HG02938 (cell line): Measurements from ENCODE around the gene ASL.
A peak's percentile ranks its signal among the peaks of the same experiment; 100 is the strongest.
"Not testable (repeated sequence)": the region's sequence is repeated elsewhere in the genome, so short reads cannot be mapped to it uniquely, and the experiment has no call there.

ENCODE experiments used
- ATAC-seq: cut with Tn5 transposase; IDR thresholded peaks from one replicate; pipeline ENCODE4 v1.9.1; 2021; ENCODE audit warnings: mild to moderate bottlenecking, moderate library complexity; ENCODE audit not compliant: unreplicated experiment

The ASL gene

DNA sequence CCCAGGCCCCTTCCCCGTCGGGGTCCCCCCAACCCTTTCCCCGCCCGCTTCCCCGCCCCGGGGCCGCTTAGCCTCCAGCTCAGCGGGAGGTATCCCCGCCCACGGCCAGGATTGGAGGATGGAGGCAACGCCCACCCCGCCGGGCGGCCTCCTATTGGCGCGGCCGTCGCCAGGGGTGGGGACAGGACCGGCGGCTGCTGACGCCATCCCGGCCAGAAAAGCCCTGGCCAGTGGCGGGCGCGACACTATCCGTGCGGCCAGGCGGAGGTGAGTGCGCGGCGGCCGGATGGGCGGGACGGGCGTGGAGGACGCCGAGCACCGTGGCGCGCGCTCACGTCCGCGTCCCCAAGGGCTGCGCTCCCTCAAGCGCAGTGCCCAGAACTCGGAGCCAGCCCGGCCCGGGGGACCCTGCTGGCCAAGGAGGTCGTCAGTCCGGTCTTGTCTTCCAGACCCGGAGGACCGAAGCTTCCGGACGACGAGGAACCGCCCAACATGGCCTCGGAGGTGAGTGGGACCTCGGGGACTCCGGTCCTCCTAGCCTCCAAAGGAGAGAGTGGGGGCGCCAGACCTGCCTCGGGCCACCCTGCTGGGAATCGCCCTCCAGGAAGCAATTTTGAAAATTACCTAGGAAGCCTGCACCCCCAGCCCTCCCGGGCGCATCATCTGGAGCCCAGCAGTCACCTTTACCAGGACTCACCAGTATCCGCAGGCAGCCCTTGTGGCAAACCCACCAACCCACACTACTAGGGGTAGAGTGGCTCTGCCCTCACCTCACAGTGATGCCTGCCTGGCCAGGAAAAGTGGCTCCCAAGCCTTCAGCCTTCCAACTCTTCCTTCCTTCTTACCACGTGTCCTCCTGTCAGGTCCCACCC lies at the start of gene ASL:
TSS of gene ASL (plus strand) at position 230 of the 872 bp plus-strand sequence. CDS start at position 493, 263 bp downstream.
- peak; percentile 94 for ATAC-seq

GRCh38 chr7:66028342-66028741 lies 47.3 kb upstream of the ASL start:
- ATAC-seq, result not testable (repeated sequence)

- no peak for ATAC-seq
These were observed 41.9 kb upstream of the ASL start for GRCh38 chr7:66033471-66034385.

DNA sequence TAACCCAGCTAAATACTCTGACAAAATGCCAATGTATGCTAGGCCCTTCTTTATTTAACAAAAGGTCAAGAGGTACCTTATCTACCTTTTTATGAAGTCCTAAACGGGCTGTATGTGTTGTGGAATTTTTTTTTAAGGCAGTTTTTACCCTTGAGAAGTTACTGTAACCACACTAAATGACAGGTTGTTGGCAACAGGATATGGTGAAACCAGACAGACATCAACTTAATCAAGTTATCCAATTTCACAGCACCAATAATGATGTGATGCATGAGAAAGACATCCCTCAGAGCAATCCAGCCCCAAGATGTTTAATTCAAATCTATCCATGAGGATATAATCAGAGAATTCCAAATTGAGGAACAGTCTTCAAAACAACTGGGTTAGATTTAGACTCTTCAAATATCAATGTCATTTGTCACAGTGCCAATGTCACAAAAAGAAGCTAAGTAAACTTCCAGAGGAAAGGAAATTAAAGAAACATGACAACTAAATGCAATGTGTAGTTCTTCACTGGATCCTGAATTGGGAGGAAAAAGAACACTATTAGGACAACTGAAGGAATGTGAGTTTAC lies 41.1 kb upstream of the ASL start:
- ATAC-seq, result not testable (repeated sequence)

DNA sequence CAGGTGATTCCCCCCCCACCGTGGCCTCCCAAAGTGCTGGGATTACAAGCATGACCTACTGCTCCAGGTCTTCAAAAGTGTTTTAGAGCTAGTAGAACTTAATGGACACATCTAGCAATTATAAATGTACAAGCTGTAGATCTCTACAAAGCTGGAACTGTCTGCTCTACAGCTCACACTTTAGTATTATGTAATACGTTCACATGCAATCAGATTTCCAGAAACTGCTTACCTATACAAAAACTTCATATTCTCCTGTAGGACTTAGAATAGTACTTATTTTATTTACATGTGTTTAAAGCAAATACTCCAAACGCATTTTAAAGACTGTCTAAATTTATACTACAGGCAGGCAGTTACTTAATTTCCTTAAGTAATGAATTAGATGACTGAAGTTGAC lies 39.2 kb upstream of the ASL start:
- ATAC-seq, result no peak

GRCh38 chr7:66036788-66037187 lies 38.8 kb upstream of the ASL start:
- no peak for ATAC-seq

DNA sequence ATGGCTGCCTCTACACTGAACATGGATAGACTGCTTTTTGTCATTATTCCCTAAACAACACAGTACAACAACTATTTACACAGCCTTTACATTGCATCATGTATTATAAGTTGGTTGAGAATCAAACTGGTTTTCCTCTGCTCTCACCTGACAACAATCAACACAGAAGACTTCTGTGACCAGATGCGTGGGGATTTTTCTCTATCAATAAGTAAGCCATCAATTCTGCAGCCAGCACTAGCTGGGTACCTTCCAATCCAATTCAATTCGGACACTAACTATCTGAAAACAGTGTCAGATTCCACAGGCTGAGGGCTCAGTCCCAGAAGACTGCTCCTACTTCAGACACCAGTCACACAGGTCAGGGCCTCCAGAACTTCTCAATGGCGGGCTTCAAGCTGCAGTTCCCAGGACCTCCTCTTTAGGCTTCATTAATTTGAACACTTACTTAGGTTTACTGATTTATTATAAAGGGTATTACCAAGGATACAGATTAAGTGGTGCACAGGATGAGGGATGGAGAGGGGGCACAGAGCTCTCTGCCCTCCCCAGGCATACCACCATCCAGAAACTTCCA lies 36.4 kb upstream of the ASL start:
- ATAC-seq, result no peak

DNA sequence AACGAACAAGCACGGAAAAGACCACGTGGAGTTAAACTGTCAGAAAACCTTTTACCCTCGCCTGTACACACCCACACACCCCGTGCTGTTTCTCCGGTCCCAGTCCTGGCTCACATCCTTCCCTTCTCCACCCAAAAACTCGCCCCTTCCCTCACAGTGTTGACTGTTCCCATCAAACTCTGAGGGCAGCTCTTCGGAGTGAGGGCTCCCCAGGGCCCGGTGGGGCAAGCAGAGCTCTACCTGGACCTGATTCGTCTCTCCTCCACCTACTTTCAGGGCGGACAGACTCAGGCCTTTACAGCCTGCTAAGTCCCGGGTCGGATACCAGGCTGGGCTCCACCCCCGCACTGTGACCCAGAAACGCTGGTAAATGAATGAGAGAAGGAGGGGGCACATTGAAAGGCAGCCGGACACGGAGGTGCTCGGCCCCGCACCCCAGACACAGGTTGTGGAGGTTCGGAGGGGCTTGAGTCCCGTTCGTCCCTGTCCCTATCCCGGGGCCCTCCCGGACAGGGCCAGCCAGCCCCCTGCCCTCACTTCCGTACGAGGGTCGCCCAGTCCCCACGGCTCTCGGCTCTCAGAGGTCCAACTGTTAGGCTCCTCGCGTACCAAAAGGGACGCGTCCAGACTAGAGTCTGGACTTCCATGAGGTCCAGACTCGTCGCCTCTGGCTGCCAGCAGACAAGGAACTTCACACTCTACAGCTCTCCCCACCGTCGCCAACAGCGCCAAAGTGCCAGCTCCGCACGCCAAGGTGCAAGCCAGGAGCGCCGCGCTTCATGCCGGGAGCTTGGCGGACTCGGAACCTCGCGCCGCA lies 31.7 kb upstream of the ASL start:
- ATAC-seq, result peak; percentile 42

GRCh38 chr7:66044498-66044854 lies 31.1 kb upstream of the ASL start:
- ATAC-seq, result not testable (repeated sequence)

GRCh38 chr7:66047426-66047825 lies 28.2 kb upstream of the ASL start:
- ATAC-seq, result no peak

DNA sequence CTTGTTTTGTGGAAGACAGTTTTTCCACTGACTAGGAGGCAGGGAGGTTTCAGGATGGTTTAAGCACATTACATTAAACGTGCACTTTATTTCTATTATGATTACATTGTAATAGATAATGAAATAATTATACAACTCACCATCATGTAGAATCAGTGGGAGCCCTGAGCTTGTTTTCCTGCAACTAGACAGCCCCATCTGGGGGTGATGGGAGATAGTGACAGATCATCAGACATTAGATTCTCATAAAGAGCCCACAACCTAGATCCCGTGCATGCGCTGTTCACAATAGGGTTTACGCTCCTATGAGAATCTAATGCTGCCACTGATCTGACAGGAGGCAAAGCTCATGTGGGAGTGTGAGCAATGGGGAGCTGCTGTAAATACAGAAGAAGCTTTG lies 25.7 kb upstream of the ASL start:
- ATAC-seq, result not testable (repeated sequence)

DNA sequence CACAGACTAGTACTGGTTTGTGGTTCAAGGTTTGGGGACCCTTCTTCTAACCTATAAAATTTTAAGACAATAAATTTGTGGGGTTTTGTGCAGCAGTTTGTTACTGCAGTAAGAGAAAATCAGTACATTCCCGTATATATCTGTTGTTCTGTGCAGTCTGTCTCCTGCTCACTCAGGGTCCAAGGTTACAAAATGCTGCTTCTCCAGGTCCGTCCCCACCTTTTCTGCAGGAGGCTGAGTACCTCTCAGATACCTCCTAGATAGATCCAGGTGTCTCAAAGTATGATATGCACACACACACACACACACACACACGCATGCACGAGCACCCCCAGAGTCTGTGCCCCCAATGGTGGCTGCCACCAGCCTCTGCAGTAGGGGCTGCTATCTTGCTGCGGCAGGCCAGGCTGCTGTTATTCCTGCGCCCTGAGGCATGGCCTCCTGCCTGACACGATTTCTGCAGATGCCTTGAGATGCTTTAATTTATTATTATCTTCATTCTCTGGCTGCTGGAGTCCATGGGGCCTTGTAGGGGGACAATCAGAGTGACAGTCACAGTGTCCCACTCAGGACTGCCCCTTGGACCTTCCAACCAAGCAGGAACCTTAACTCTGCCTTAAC lies 25.2 kb upstream of the ASL start:
- no peak for ATAC-seq

DNA sequence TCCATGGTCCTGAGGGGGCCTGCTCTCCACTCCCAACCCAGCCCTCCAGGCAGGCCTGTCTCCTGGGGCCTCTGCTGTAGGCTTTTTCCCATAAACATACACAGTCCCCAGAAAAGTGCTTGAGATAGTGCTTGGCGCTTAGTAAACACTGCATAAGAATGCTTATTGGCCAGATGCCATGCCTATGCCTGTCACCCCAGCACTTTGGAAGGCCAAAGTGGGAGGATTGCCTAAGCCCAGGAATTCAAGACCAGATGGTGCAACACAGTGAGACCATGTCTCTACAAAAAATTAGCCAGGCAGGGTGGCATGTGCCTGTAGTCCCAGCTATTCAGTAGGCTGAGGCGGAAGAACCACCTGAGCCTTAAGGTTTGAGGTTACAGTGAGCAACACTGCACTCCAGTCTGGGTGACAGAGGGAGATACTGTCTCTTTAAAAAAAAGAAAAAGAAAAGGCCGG lies 24.6 kb upstream of the ASL start:
- ATAC-seq, result no peak

DNA sequence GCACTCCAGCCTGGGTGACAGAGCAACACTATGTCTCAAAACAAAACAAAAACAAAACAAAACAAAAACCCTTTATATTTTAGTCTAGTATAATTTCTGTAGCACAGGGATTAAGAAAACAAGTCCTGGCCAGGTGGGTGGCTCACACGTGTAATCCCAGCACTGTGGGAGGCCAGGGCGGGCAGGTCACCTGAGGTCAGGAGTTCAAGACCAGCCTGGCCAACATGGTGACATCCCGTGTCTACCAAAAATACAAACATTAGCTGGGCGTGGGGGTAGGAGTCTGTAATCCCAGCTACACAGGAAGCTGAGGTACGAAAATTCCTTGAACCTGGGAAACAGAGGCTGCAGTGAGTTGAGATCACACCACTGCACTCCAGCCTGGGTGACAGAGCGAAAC lies 23.2 kb upstream of the ASL start:
- no peak for ATAC-seq

- ATAC-seq, result no peak
These were observed 21.6 kb upstream of the ASL start for GRCh38 chr7:66054063-66054462.

GRCh38 chr7:66055321-66055956 lies 20.2 kb upstream of the ASL start:
- ATAC-seq, result peak; percentile 86

DNA sequence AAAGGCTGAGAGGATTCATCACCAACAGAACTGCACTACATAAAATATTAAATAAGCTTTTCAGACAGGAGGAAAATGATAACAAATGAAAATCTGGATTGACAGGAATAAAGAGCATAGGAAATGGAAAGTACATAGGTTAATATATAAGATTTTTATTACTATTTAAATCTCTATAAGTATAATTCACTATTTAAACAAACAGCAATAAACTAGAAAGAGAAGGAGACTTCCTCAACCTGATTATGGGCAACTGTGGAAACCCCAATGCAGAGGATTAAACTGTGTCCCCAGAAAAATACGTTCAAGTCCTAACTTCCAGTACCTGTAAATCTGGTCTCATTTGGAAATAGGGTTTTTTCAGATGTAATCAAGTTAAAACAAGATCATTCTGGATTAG lies 14.8 kb upstream of the ASL start:
- ATAC-seq, result no peak

DNA sequence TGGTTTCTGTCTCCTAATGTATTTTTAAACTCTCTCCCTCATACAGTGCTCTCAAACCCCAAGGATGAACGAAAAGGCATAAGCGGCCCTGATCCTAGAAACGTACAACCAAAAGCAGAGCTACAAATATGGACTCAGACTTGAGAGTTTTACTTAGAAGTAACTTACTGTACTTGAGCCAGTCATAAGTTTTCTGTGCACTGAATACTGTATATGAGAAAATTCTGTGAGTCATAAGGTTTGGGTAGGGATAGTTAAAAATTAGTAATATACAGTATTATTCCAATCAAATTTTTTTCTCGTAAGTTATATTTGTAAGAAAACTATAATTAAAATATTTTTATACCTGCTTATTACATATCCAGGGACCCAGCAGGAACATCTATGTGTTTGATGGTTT lies 5.9 kb upstream of the ASL start:
- ATAC-seq, result no peak

DNA sequence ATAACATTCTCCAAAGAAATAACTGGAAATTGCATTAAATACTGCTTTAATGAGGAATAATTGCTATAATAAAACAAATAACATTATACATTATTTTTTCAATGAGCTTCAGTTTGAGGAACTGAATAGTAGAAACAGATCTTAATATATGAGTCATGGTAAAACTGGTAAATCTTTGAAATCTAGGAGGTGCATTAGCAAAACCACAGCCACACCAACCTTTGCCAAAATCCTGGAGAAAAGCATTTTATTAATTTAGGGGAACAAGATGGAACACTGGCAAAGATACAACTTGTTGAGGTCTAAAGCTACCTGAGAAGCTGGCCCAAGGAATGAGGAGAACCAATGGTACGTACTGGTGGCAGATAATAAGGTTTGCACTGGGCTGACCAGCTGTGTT lies 5.4 kb upstream of the ASL start:
- no peak for ATAC-seq
